ENCODE results near the gene TRIM9.

The TRIM9 gene

GRCh38 chr14:51094901-51095853, at the start of gene TRIM9:
TRIM9 (minus strand) TSS chr14:51095105; CDS start chr14:51094939, 166 bp downstream.
- no peak within 1 kb of the TSS for H3K27ac ChIP-seq (ENCODE audit: low read depth, low read length)
- H3K9me3 ChIP-seq (ENCODE audit: control insufficient read depth in 5 of 5, low read length in 5 of 5) = no peaks in the 10 kb centered on the region
- peak within 1 kb of the TSS in 3 of 5 donors; percentile 0 to 56 (median 8) for H3K9ac ChIP-seq (ENCODE audit: low read length in 5 of 5)
- H3K27me3 ChIP-seq (ENCODE audit: control insufficient read depth in 5 of 5, insufficient read depth in 4 of 5, low read length in 5 of 5) = peaks cover 18 to 34% (median 21%) of the 10 kb centered on the region in 5 donors
- H3K4me3 ChIP-seq (ENCODE audit: low read depth in 1 of 5, low read length in 5 of 5) = peak within 1 kb of the TSS; percentile 59 to 77 (median 70)
- peaks cover 0 to 28% (median 24%) of the 10 kb centered on the region in 5 donors for H3K4me1 ChIP-seq (ENCODE audit: control insufficient read depth in 5 of 5, insufficient read depth in 5 of 5, low read length in 5 of 5)
- no peaks in the 10 kb centered on the region for H3K36me3 ChIP-seq (ENCODE audit: control insufficient read depth in 5 of 5, insufficient read depth in 5 of 5, low read length in 5 of 5)

- no peaks in the 10 kb centered on the region for H3K4me1 ChIP-seq (ENCODE audit: control insufficient read depth in 5 of 5, insufficient read depth in 5 of 5, low read length in 5 of 5)
Measured at GRCh38 chr14:51140856-51141255, 46.0 kb upstream of the TRIM9 start.

GRCh38 chr14:51140338-51140737, 45.4 kb upstream of the TRIM9 start:
- Histone ChIP-seq H3K36me3 (ENCODE audit: control insufficient read depth in 5 of 5, insufficient read depth in 5 of 5, low read length in 5 of 5) (no peaks in the 10 kb centered on the region), H3K27ac (ENCODE audit: low read depth, low read length) (no peak overlapping the region), H3K4me1 (ENCODE audit: control insufficient read depth in 5 of 5, insufficient read depth in 5 of 5, low read length in 5 of 5) (no peaks in the 10 kb centered on the region), H3K27me3 (ENCODE audit: control insufficient read depth in 5 of 5, insufficient read depth in 4 of 5, low read length in 5 of 5) (no peaks in the 10 kb centered on the region), H3K9ac (ENCODE audit: low read length in 5 of 5) (no peak overlapping the region), H3K4me3 (ENCODE audit: low read depth in 1 of 5, low read length in 5 of 5) (no peak overlapping the region), H3K9me3 (ENCODE audit: control insufficient read depth in 5 of 5, low read length in 5 of 5) (no peaks in the 10 kb centered on the region)

More at GRCh38 chr14:51140856-51141255, 46.0 kb upstream of the TRIM9 start:
- no peaks in the 10 kb centered on the region for H3K36me3 ChIP-seq (ENCODE audit: control insufficient read depth in 5 of 5, insufficient read depth in 5 of 5, low read length in 5 of 5)
- H3K9me3 ChIP-seq (ENCODE audit: control insufficient read depth in 5 of 5, low read length in 5 of 5) = no peaks in the 10 kb centered on the region
- no peak overlapping the region for H3K9ac ChIP-seq (ENCODE audit: low read length in 5 of 5)
- no peaks in the 10 kb centered on the region for H3K27me3 ChIP-seq (ENCODE audit: control insufficient read depth in 5 of 5, insufficient read depth in 4 of 5, low read length in 5 of 5)
- H3K4me3 ChIP-seq (ENCODE audit: low read depth in 1 of 5, low read length in 5 of 5) = no peak overlapping the region
- H3K27ac ChIP-seq (ENCODE audit: low read depth, low read length) = no peak overlapping the region

GRCh38 chr14:51139121-51139681, 44.3 kb upstream of the TRIM9 start:
- Histone ChIP-seq H3K9ac (ENCODE audit: low read length in 5 of 5) (no peak overlapping the region), H3K36me3 (ENCODE audit: control insufficient read depth in 5 of 5, insufficient read depth in 5 of 5, low read length in 5 of 5) (no peaks in the 10 kb centered on the region), H3K27me3 (ENCODE audit: control insufficient read depth in 5 of 5, insufficient read depth in 4 of 5, low read length in 5 of 5) (no peaks in the 10 kb centered on the region), H3K9me3 (ENCODE audit: control insufficient read depth in 5 of 5, low read length in 5 of 5) (no peaks in the 10 kb centered on the region), H3K4me3 (ENCODE audit: low read depth in 1 of 5, low read length in 5 of 5) (no peak overlapping the region), H3K4me1 (ENCODE audit: control insufficient read depth in 5 of 5, insufficient read depth in 5 of 5, low read length in 5 of 5) (no peaks in the 10 kb centered on the region), H3K27ac (ENCODE audit: low read depth, low read length) (no peak overlapping the region)

GRCh38 chr14:51138404-51139103, 43.6 kb upstream of the TRIM9 start:
- Histone ChIP-seq H3K36me3 (ENCODE audit: control insufficient read depth in 5 of 5, insufficient read depth in 5 of 5, low read length in 5 of 5) (no peaks in the 10 kb centered on the region), H3K4me1 (ENCODE audit: control insufficient read depth in 5 of 5, insufficient read depth in 5 of 5, low read length in 5 of 5) (no peaks in the 10 kb centered on the region), H3K4me3 (ENCODE audit: low read depth in 1 of 5, low read length in 5 of 5) (no peak overlapping the region), H3K9ac (ENCODE audit: low read length in 5 of 5) (no peak overlapping the region), H3K9me3 (ENCODE audit: control insufficient read depth in 5 of 5, low read length in 5 of 5) (no peaks in the 10 kb centered on the region), H3K27me3 (ENCODE audit: control insufficient read depth in 5 of 5, insufficient read depth in 4 of 5, low read length in 5 of 5) (no peaks in the 10 kb centered on the region), H3K27ac (ENCODE audit: low read depth, low read length) (no peak overlapping the region)

GRCh38 chr14:51131516-51131915, 36.6 kb upstream of the TRIM9 start:
- no peaks in the 10 kb centered on the region for H3K9me3 ChIP-seq (ENCODE audit: control insufficient read depth in 5 of 5, low read length in 5 of 5)
- H3K4me1 ChIP-seq (ENCODE audit: control insufficient read depth in 5 of 5, insufficient read depth in 5 of 5, low read length in 5 of 5) = no peaks in the 10 kb centered on the region
- no peaks in the 10 kb centered on the region for H3K36me3 ChIP-seq (ENCODE audit: control insufficient read depth in 5 of 5, insufficient read depth in 5 of 5, low read length in 5 of 5)
- H3K27ac ChIP-seq (ENCODE audit: low read depth, low read length) = no peak overlapping the region
- H3K4me3 ChIP-seq (ENCODE audit: low read depth in 1 of 5, low read length in 5 of 5) = no peak overlapping the region
- H3K27me3 ChIP-seq (ENCODE audit: control insufficient read depth in 5 of 5, insufficient read depth in 4 of 5, low read length in 5 of 5) = no peaks in the 10 kb centered on the region
- no peak overlapping the region for H3K9ac ChIP-seq (ENCODE audit: low read length in 5 of 5)

GRCh38 chr14:51129130-51129529, 34.2 kb upstream of the TRIM9 start:
- Histone ChIP-seq H3K27ac (ENCODE audit: low read depth, low read length) (no peak overlapping the region), H3K9me3 (ENCODE audit: control insufficient read depth in 5 of 5, low read length in 5 of 5) (no peaks in the 10 kb centered on the region), H3K9ac (ENCODE audit: low read length in 5 of 5) (no peak overlapping the region), H3K4me3 (ENCODE audit: low read depth in 1 of 5, low read length in 5 of 5) (no peak overlapping the region), H3K36me3 (ENCODE audit: control insufficient read depth in 5 of 5, insufficient read depth in 5 of 5, low read length in 5 of 5) (no peaks in the 10 kb centered on the region), H3K27me3 (ENCODE audit: control insufficient read depth in 5 of 5, insufficient read depth in 4 of 5, low read length in 5 of 5) (no peaks in the 10 kb centered on the region), H3K4me1 (ENCODE audit: control insufficient read depth in 5 of 5, insufficient read depth in 5 of 5, low read length in 5 of 5) (no peaks in the 10 kb centered on the region)

- H3K4me3 ChIP-seq (ENCODE audit: low read depth in 1 of 5, low read length in 5 of 5) = no peak overlapping the region
- H3K9ac ChIP-seq (ENCODE audit: low read length in 5 of 5) = no peak overlapping the region
- no peak overlapping the region for H3K27ac ChIP-seq (ENCODE audit: low read depth, low read length)
- no peaks in the 10 kb centered on the region for H3K9me3 ChIP-seq (ENCODE audit: control insufficient read depth in 5 of 5, low read length in 5 of 5)
- no peaks in the 10 kb centered on the region for H3K4me1 ChIP-seq (ENCODE audit: control insufficient read depth in 5 of 5, insufficient read depth in 5 of 5, low read length in 5 of 5)
- no peaks in the 10 kb centered on the region for H3K27me3 ChIP-seq (ENCODE audit: control insufficient read depth in 5 of 5, insufficient read depth in 4 of 5, low read length in 5 of 5)
- H3K36me3 ChIP-seq (ENCODE audit: control insufficient read depth in 5 of 5, insufficient read depth in 5 of 5, low read length in 5 of 5) = no peaks in the 10 kb centered on the region
Measured at GRCh38 chr14:51124029-51124428, 29.1 kb upstream of the TRIM9 start.

- Histone ChIP-seq H3K27me3 (ENCODE audit: control insufficient read depth in 5 of 5, insufficient read depth in 4 of 5, low read length in 5 of 5) (no peaks in the 10 kb centered on the region), H3K36me3 (ENCODE audit: control insufficient read depth in 5 of 5, insufficient read depth in 5 of 5, low read length in 5 of 5) (no peaks in the 10 kb centered on the region)
Measured at GRCh38 chr14:51121096-51121495, 26.2 kb upstream of the TRIM9 start.

More at GRCh38 chr14:51121096-51121495, 26.2 kb upstream of the TRIM9 start:
- Histone ChIP-seq H3K4me3 (ENCODE audit: low read depth in 1 of 5, low read length in 5 of 5) (no peak overlapping the region), H3K27ac (ENCODE audit: low read depth, low read length) (no peak overlapping the region), H3K4me1 (ENCODE audit: control insufficient read depth in 5 of 5, insufficient read depth in 5 of 5, low read length in 5 of 5) (no peaks in the 10 kb centered on the region), H3K9me3 (ENCODE audit: control insufficient read depth in 5 of 5, low read length in 5 of 5) (no peaks in the 10 kb centered on the region), H3K9ac (ENCODE audit: low read length in 5 of 5) (no peak overlapping the region)

Data from subcutaneous abdominal adipose tissue (tissue), 5 donors.